ENCODE results near the gene MROH2A. TPM values are rescaled to one million over a fixed set of nuclear protein-coding genes. Genes with fewer than 3 reads are reported as not detected.
"Not testable (repeated sequence)": the region's sequence is repeated elsewhere in the genome, so short reads cannot be mapped to it uniquely, and the experiment has no call there.

MROH2A gene
- total RNA-seq, 4 donors from 2014 or later = not detected

GRCh38 chr2:233871432-233871831, 93.3 kb downstream of the MROH2A start:
- TF ChIP-seq CTCF (IDR thresholded peaks at IDR 0.05) (no peak), POLR2A (IDR thresholded peaks at IDR 0.05) (no peak), EP300 (IDR thresholded peaks at IDR 0.05) (no peak)
- peaks cover 0 to 3% (median 0%) of the 10 kb centered on the region in 3 donors for H3K36me3 ChIP-seq
- peaks cover 0 to 6% (median 0%) of the 10 kb centered on the region in 4 donors for H3K4me1 ChIP-seq
- H3K27ac ChIP-seq = no peak overlapping the region
- no peak for DNase-seq (ENCODE audit: low spot score in 2 of 2)
- H3K27me3 ChIP-seq = peaks cover 0 to 9% of the 10 kb centered on the region in 2 donors
- no peak overlapping the region for H3K4me3 ChIP-seq
- H3K9me3 ChIP-seq = peaks cover 0 to 22% (median 4%) of the 10 kb centered on the region in 4 donors
- WGBS, 2 donors = 67% methylated on average over 4 of the region's 4 CpGs

- H3K36me3 ChIP-seq; H3K4me1 ChIP-seq; H3K27ac ChIP-seq; DNase-seq (ENCODE audit: low spot score in 2 of 2); H3K27me3 ChIP-seq; H3K4me3 ChIP-seq: not testable (repeated sequence)
- WGBS, 2 donors = 42 to 55% methylated on average over 2 of the region's 2 CpGs
- H3K9me3 ChIP-seq = peaks cover 0 to 22% (median 4%) of the 10 kb centered on the region in 4 donors
Observed at GRCh38 chr2:233872125-233872524, 94.0 kb downstream of the MROH2A start.

- H3K36me3 ChIP-seq = no peaks in the 10 kb centered on the region
- no peak overlapping the region for H3K27ac ChIP-seq
- H3K9me3 ChIP-seq = peaks cover 0 to 36% (median 8%) of the 10 kb centered on the region in 4 donors
- no peak overlapping the region for H3K4me3 ChIP-seq
- DNase-seq (ENCODE audit: low spot score in 2 of 2) = no peak
- H3K4me1 ChIP-seq = no peaks in the 10 kb centered on the region
- H3K27me3 ChIP-seq = no peaks in the 10 kb centered on the region
- TF ChIP-seq POLR2A (IDR thresholded peaks at IDR 0.05) (no peak), CTCF (IDR thresholded peaks at IDR 0.05) (no peak), EP300 (IDR thresholded peaks at IDR 0.05) (no peak)
Observed at GRCh38 chr2:233882353-233882752, 104.2 kb downstream of the MROH2A start.

Other genes starting within 250 kb of the MROH2A start
- gene USP40, start 211.5 kb upstream of the MROH2A start, total RNA-seq = 10 to 100 TPM; 41.7 to 68.0 (median 54.2) TPM
- gene UGT1A8, start 160.7 kb upstream of the MROH2A start, total RNA-seq = not detected
- gene UGT1A10, start 141.9 kb upstream of the MROH2A start, total RNA-seq = not detected
- gene UGT1A9, start 106.4 kb upstream of the MROH2A start, total RNA-seq = not detected
- not detected for gene UGT1A7, start 96.4 kb upstream of the MROH2A start, total RNA-seq
- under 1 TPM in 1 of 4 donors, not detected in 3; 0.39 TPM for gene UGT1A6, start 85.4 kb upstream of the MROH2A start, total RNA-seq
- gene UGT1A5, start 65.4 kb upstream of the MROH2A start, total RNA-seq = not detected
- not detected for gene UGT1A4, start 59.6 kb upstream of the MROH2A start, total RNA-seq
- not detected for gene UGT1A3, start 49.3 kb upstream of the MROH2A start, total RNA-seq
- not detected for gene UGT1A1, start 18.1 kb upstream of the MROH2A start, total RNA-seq
- under 1 TPM in 2 of 4 donors, not detected in 2; 0.22 to 0.60 TPM for gene HJURP, start 76.2 kb downstream of the MROH2A start, total RNA-seq
- gene TRPM8, start 139.0 kb downstream of the MROH2A start, total RNA-seq = not detected

Measured in tibial nerve (tissue), 4 donors.